ENCODE measurements around the gene PRSS2. TPM values are rescaled to one million over a fixed set of nuclear protein-coding genes. Genes with fewer than 3 reads are reported as not detected.

The PRSS2 gene
- polyA plus RNA-seq, 3 donors, result not detected

DNA sequence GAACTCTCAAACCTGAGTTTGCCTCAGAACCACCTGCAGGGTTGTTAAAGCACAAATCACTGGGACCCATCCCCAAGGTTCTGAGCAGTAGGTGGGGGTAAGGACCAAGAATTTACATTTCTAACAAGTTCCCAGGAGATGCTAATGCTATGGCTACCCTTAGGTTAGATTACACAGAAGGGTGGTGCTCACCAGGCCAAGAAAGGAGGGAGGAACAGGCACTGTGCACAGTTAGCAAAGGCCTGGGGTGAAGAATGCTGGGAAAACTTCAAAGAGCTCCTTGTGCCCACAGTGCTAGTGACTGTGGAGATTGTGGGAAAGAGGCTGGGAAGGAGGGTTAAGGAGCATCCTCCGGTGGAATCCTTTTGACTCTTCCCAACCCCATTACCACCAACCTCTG lies 8.7 kb upstream of the PRSS2 start:
- TF ChIP-seq, protein P1, sequence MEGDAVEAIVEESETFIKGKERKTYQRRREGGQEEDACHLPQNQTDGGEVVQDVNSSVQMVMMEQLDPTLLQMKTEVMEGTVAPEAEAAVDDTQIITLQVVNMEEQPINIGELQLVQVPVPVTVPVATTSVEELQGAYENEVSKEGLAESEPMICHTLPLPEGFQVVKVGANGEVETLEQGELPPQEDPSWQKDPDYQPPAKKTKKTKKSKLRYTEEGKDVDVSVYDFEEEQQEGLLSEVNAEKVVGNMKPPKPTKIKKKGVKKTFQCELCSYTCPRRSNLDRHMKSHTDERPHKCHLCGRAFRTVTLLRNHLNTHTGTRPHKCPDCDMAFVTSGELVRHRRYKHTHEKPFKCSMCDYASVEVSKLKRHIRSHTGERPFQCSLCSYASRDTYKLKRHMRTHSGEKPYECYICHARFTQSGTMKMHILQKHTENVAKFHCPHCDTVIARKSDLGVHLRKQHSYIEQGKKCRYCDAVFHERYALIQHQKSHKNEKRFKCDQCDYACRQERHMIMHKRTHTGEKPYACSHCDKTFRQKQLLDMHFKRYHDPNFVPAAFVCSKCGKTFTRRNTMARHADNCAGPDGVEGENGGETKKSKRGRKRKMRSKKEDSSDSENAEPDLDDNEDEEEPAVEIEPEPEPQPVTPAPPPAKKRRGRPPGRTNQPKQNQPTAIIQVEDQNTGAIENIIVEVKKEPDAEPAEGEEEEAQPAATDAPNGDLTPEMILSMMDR (IDR thresholded peaks at IDR 0.05), result no peak
- intact Hi-C loops (cut with micrococcal nuclease), result no loop called here

DNA sequence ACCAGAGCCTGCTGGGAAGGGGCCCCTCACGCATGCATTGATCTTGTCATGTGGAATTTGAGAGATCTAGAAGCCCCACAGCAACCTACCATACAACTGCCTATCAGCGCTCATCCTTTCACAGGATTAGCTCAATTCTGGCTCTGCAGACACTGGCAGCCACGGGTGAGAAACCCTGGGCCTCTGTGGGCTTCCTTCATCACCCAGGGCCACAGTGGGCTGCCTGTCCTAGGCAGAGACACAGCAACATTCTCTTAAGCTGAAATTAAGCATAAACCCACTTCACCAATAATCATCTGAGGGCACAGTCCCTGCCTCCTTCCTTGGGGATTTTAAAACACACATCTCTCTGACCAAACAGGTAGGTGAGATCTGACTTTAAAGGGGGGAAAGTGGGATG lies 3.3 kb upstream of the PRSS2 start:
- no peaks in the 10 kb centered on the region for H3K79me2 ChIP-seq (ENCODE audit: insufficient read depth, low read length)
- H3K36me3 ChIP-seq (replicated peaks in 1 of 2; ENCODE audit: control insufficient read depth in 1 of 2, insufficient read depth in 2 of 2, low read length in 2 of 2), result no peaks in the 10 kb centered on the region
- H2AFZ ChIP-seq (ENCODE audit: insufficient read depth, low read depth, low read length, poor library complexity, severe bottlenecking), result no peak overlapping the region
- no peaks in the 10 kb centered on the region for H3K27me3 ChIP-seq (ENCODE audit: control insufficient read depth in 2 of 2, insufficient read depth in 2 of 2, low read length in 2 of 2)
- H3K9ac ChIP-seq (ENCODE audit: insufficient read depth, low read length, poor library complexity, severe bottlenecking), result no peak overlapping the region
- H4K20me1 ChIP-seq (ENCODE audit: insufficient read depth, low read length), result no peaks in the 10 kb centered on the region
- no peak overlapping the region for H3K27ac Mint-ChIP-seq
- H3K9me3 ChIP-seq (replicated peaks in 1 of 2; ENCODE audit: control insufficient read depth in 1 of 2, insufficient read depth in 1 of 2, low read length in 2 of 2), result no peaks in the 10 kb centered on the region
- no peaks in the 10 kb centered on the region for H3K9me3 Mint-ChIP-seq
- H3K4me1 Mint-ChIP-seq, result no peaks in the 10 kb centered on the region
- H3K36me3 Mint-ChIP-seq, result no peaks in the 10 kb centered on the region
- H3K4me2 ChIP-seq (replicated peaks; ENCODE audit: extremely low read depth, low read length, poor library complexity, severe bottlenecking), result no peak overlapping the region
- H3K4me1 ChIP-seq (ENCODE audit: control insufficient read depth in 1 of 2, insufficient read depth in 2 of 2, low read length in 2 of 2), result no peaks in the 10 kb centered on the region
- H3K4me3 Mint-ChIP-seq, result no peak overlapping the region
- intact Hi-C loops (cut with micrococcal nuclease), result no loop called here
- H3K27me3 Mint-ChIP-seq (ENCODE audit: low read depth in 3 of 3), result peaks cover 0 to 8% (median 5%) of the 10 kb centered on the region in 3 donors
- no peak for DNase-seq
- TF ChIP-seq, protein P1 (IDR thresholded peaks at IDR 0.05), result no peak
- H3K27ac ChIP-seq (ENCODE audit: low read depth in 1 of 2, low read length in 2 of 2), result no peak overlapping the region
- no peak overlapping the region for H3K4me3 ChIP-seq (replicated peaks in 1 of 3; ENCODE audit: low read depth in 2 of 3, low read length in 3 of 3)
- WGBS (ENCODE audit: insufficient coverage), result 56% methylated on average over 2 of the region's 3 CpGs

More for the DNA sequence above, 8.7 kb upstream of the PRSS2 start:
- Histone ChIP-seq H3K27me3 (ENCODE audit: control insufficient read depth in 2 of 2, insufficient read depth in 2 of 2, low read length in 2 of 2) (no peaks in the 10 kb centered on the region), H3K9ac (ENCODE audit: insufficient read depth, low read length, poor library complexity, severe bottlenecking) (no peak overlapping the region), H3K79me2 (ENCODE audit: insufficient read depth, low read length) (no peaks in the 10 kb centered on the region), H3K9me3 (replicated peaks in 1 of 2; ENCODE audit: control insufficient read depth in 1 of 2, insufficient read depth in 1 of 2, low read length in 2 of 2) (no peaks in the 10 kb centered on the region), H3K27ac (ENCODE audit: low read depth in 1 of 2, low read length in 2 of 2) (no peak overlapping the region), H3K4me2 (replicated peaks; ENCODE audit: extremely low read depth, low read length, poor library complexity, severe bottlenecking) (no peak overlapping the region), H3K4me1 (ENCODE audit: control insufficient read depth in 1 of 2, insufficient read depth in 2 of 2, low read length in 2 of 2) (no peaks in the 10 kb centered on the region), H2AFZ (ENCODE audit: insufficient read depth, low read depth, low read length, poor library complexity, severe bottlenecking) (no peak overlapping the region), H3K36me3 (replicated peaks in 1 of 2; ENCODE audit: control insufficient read depth in 1 of 2, insufficient read depth in 2 of 2, low read length in 2 of 2) (no peaks in the 10 kb centered on the region), H4K20me1 (ENCODE audit: insufficient read depth, low read length) (no peaks in the 10 kb centered on the region), H3K4me3 (replicated peaks in 1 of 3; ENCODE audit: low read depth in 2 of 3, low read length in 3 of 3) (no peak overlapping the region)
- WGBS (ENCODE audit: insufficient coverage), result no CpG with 5 or more reads among the region's 1 CpG
- no peaks in the 10 kb centered on the region for H3K36me3 Mint-ChIP-seq
- no peak for DNase-seq
- no peak overlapping the region for H3K4me3 Mint-ChIP-seq
- no peak overlapping the region for H3K27ac Mint-ChIP-seq
- no peaks in the 10 kb centered on the region for H3K9me3 Mint-ChIP-seq
- peaks cover 0 to 2% (median 1%) of the 10 kb centered on the region in 3 donors for H3K27me3 Mint-ChIP-seq (ENCODE audit: low read depth in 3 of 3)
- no peaks in the 10 kb centered on the region for H3K4me1 Mint-ChIP-seq
